Adrenal gland (tissue), 5 donors: Measurements from ENCODE around the gene ACTL10.
"Not testable (repeated sequence)": the region's sequence is repeated elsewhere in the genome, so short reads cannot be mapped to it uniquely, and the experiment has no call there.

Experiments
- CTCF ChIP-seq, 6 experiments: fragments of 450-650 bp in 4 of 6; fragments of 200-600 bp in 2 of 6; sonication (generic) in 1 of 6; IDR thresholded peaks; 1 replicate in 5 of 6; 2 replicates in 1 of 6; pipeline versions ENCODE4 v1.5.1 to v1.8.0; 2016 to 2021; ENCODE audit warnings: antibody characterized with exemption in 6 of 6, mild to moderate bottlenecking in 2 of 6, moderate library complexity in 1 of 6
- POLR2A ChIP-seq, 2 donors: fragments of 450-650 bp; IDR thresholded peaks; one replicate each; pipeline ENCODE4 v1.6.1; 2017; ENCODE audit warnings: antibody characterized with exemption in 2 of 2, mild to moderate bottlenecking in 2 of 2, moderate library complexity in 1 of 2
- donor health status: DM: no; HTN: no; CAD: no.

GRCh38 chr20:33646959-33647602 is 19.7 kb upstream of the ACTL10 start:
- TF ChIP-seq CTCF, POLR2A (IDR thresholded peaks at IDR 0.05): not testable (repeated sequence)
